ENCODE data around the gene SLC1A2. TPM values are rescaled to one million over a fixed set of nuclear protein-coding genes. Genes with fewer than 3 reads are reported as not detected.
A peak's percentile ranks its signal among the peaks of the same experiment; 100 is the strongest.

The SLC1A2 gene
- total RNA-seq, 4 donors from 2014 or later, result 1.0 to 11.5 (median 5.0) TPM

- no peak overlapping the region for H3K4me3 ChIP-seq
- no peaks in the 10 kb centered on the region for H3K9me3 ChIP-seq
- no peak overlapping the region for H3K27ac ChIP-seq
- H3K36me3 ChIP-seq, result no peaks in the 10 kb centered on the region
- H3K4me1 ChIP-seq, result no peaks in the 10 kb centered on the region
- no peaks in the 10 kb centered on the region for H3K27me3 ChIP-seq
- intact Hi-C loops (cut with DNase I; ENCODE audit: low total_unique reads), result no loop called here
- no peak for DNase-seq
- TF ChIP-seq CTCF (IDR thresholded peaks at IDR 0.05) (no peak), POLR2A (IDR thresholded peaks at IDR 0.05) (no peak)
These were observed 108.0 kb downstream of the SLC1A2 start for GRCh38 chr11:35311331-35311730.

- no peaks in the 10 kb centered on the region for H3K4me1 ChIP-seq
- TF ChIP-seq POLR2A (IDR thresholded peaks at IDR 0.05), result no peak
- no peak for TF ChIP-seq CTCF (IDR thresholded peaks at IDR 0.05)
- H3K36me3 ChIP-seq, result no peaks in the 10 kb centered on the region
- H3K27ac ChIP-seq, result no peak overlapping the region
- intact Hi-C loops (cut with DNase I; ENCODE audit: low total_unique reads), result no loop called here
- no peak for DNase-seq
- H3K4me3 ChIP-seq, result no peak overlapping the region
- H3K27me3 ChIP-seq, result no peaks in the 10 kb centered on the region
- H3K9me3 ChIP-seq, result no peaks in the 10 kb centered on the region
These were observed 111.2 kb downstream of the SLC1A2 start for GRCh38 chr11:35308157-35308556.

GRCh38 chr11:35307221-35307621 is 112.1 kb downstream of the SLC1A2 start:
- no peak for TF ChIP-seq CTCF (IDR thresholded peaks at IDR 0.05)
- intact Hi-C loops (cut with DNase I; ENCODE audit: low total_unique reads), result no loop called here

GRCh38 chr11:35305670-35306382 is 113.5 kb downstream of the SLC1A2 start:
- no peak overlapping the region for H3K4me3 ChIP-seq
- peak overlapping the region in 1 of 2 donors; percentile 79 for H3K27ac ChIP-seq
- intact Hi-C loops (cut with DNase I; ENCODE audit: low total_unique reads), result no loop called here
- no peaks in the 10 kb centered on the region for H3K9me3 ChIP-seq
- H3K27me3 ChIP-seq, result no peaks in the 10 kb centered on the region
- no peaks in the 10 kb centered on the region for H3K4me1 ChIP-seq
- DNase-seq, result no peak
- TF ChIP-seq CTCF (IDR thresholded peaks at IDR 0.05) (peak in 3 of 4 experiments; percentile 15 to 26 (median 23)), POLR2A (IDR thresholded peaks at IDR 0.05) (no peak)
- no peaks in the 10 kb centered on the region for H3K36me3 ChIP-seq

More at GRCh38 chr11:35307221-35307621, 112.1 kb downstream of the SLC1A2 start:
- H3K4me1 ChIP-seq, result no peaks in the 10 kb centered on the region
- H3K27ac ChIP-seq, result no peak overlapping the region
- DNase-seq, result no peak
- H3K9me3 ChIP-seq, result no peaks in the 10 kb centered on the region
- H3K36me3 ChIP-seq, result no peaks in the 10 kb centered on the region
- no peak overlapping the region for H3K4me3 ChIP-seq
- no peaks in the 10 kb centered on the region for H3K27me3 ChIP-seq

- intact Hi-C loops (cut with DNase I; ENCODE audit: low total_unique reads), result no loop called here
- Histone ChIP-seq H3K36me3 (no peaks in the 10 kb centered on the region), H3K4me3 (no peak overlapping the region), H3K9me3 (no peaks in the 10 kb centered on the region), H3K27ac (peak overlapping the region; percentile 63 to 79), H3K27me3 (no peaks in the 10 kb centered on the region), H3K4me1 (no peaks in the 10 kb centered on the region)
- DNase-seq, result no peak
- TF ChIP-seq POLR2A (IDR thresholded peaks at IDR 0.05) (no peak), CTCF (IDR thresholded peaks at IDR 0.05) (no peak)
These were observed 114.4 kb downstream of the SLC1A2 start for GRCh38 chr11:35304900-35305460.

All from uterus (tissue), 4 donors.